Epithelial cell of esophagus (primary cell): ENCODE measurements around the gene ZMAT3.
"Not testable (repeated sequence)": the region's sequence is repeated elsewhere in the genome, so short reads cannot be mapped to it uniquely, and the experiment has no call there.

ENCODE experiments used
- DNase-seq: peaks from one replicate; pipeline ENCODE4 v3.0.0; 2010; ENCODE audit warnings: low read depth
- H3K4me3 ChIP-seq: 2 replicates; pipeline ENCODE4 v1.5.1; 2011; ENCODE audit warnings: mild to moderate bottlenecking, low read length, control low read depth
- CTCF ChIP-seq: IDR thresholded peaks from 2 replicates; pipeline ENCODE4 v1.5.1; 2011; ENCODE audit warnings: low read depth, mild to moderate bottlenecking, low read length, control low read depth, inconsistent platforms; ENCODE audit not compliant: insufficient read depth; ENCODE audit errors: missing control alignments

ZMAT3 gene

DNA sequence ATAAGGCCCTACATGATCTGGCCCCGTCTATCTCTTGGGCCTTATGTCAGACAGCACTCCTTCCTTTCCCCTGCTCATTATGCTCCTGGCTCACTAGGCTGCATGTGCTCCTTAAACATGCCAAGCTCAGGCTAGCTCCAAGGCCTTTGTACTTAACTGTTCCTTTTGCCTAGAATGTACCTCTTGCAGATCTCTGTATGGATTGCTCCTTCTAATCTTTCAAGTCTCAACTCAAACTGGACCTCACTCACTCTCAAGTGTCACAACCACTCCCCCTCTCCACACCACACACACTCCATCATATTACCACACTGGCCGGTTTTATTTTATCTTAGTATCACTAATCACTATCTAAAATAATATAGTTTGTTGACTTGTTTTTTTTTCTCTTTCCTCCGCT lies 36.4 kb downstream of the ZMAT3 start:
- H3K4me3 ChIP-seq: no peak overlapping the region
- TF ChIP-seq CTCF: no peak
- DNase-seq: no peak

DNA sequence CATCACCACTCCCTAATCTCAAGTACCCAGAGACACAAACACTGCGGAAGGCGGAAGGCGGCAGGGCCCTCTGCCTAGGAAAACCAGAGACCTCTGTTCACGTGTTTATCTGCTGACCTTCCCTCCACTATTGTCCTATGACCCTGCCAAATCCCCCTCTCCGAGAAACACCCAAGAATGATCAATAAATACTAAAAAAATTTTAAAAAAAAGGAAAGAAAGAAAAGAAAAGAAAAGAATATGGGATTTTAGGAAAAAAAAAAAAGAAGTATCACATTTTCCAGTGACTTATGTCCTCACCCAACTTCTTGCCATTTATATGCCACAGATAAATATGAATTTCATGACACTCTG lies 38.3 kb downstream of the ZMAT3 start:
- DNase-seq, H3K4me3 ChIP-seq: not testable (repeated sequence)

DNA sequence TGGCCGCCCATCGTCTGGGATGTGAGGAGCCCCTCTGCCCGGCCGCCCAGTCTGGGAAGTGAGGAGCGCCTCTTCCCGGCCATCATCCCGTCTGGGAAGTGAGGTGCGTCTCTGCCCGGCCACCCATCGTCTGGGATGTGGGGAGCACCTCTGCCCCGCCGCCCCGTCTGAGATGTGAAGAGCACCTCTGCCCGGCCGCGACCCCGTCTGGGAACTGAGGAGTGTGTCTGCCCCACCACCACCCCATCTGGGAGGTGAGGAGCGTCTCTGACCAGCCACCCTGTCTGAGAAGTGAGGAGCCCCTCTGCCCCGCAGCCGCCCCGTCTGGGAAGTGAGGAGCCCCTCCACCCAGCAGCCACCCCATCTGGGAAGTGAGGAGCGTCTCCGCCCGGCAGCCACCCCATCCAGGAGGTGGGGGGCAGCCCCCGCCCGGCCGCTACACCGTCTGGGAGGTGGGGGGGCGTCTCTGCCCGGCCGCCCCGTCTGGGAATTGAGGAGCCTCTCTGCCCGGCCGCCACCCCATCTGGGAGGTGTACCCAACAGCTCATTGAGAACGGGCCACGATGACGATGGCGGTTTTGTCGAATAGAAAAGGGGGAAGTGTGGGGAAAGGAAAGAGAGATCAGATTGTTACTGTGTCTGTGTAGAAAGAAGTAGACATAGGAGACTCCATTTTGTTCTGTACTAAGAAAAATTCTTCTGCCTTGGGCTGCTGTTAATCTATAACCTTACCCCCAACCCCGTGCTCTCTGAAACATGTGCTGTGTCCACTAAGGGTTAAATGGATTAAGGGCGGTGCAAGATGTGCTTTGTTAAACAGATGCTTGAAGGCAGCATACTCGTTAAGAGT lies 38.9 kb downstream of the ZMAT3 start:
- not testable (repeated sequence) for H3K4me3 ChIP-seq, DNase-seq

- no peak overlapping the region for H3K4me3 ChIP-seq
- no peak for DNase-seq
- no peak for TF ChIP-seq CTCF
Measured at GRCh38 chr3:179029096-179029495, 42.5 kb downstream of the ZMAT3 start.

- no peak for TF ChIP-seq CTCF
- H3K4me3 ChIP-seq: no peak overlapping the region
- no peak for DNase-seq
Measured at GRCh38 chr3:179028408-179028807, 43.2 kb downstream of the ZMAT3 start.

DNA sequence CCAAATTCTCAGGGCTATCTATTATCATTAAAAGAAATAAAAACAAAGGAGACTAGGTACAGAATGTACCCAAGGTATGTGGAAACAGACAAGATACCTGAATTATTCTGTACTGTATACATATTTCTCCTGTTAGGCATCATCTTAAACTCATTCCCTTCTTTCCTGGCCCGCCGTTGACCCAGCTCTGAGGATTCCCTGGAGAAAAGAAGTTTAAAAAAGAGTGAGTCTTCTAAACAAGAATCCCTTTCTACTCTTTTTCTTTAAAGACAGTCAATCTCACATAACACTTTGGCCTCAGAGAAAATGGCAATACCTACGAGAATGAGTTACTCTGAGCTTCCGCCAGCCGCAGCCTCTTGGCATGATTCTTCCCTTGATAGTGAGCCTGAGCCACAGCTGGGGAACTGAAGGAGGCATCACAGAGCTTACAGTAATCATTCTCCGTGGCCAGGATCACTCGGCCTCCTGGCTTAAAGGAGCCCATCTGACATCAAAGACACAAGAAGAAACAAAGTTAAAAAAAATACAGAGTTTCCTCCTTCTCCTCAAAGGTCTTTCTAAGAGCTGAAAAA lies 44.2 kb downstream of the ZMAT3 start:
- no peak for DNase-seq
- TF ChIP-seq CTCF: no peak
- no peak overlapping the region for H3K4me3 ChIP-seq

DNA sequence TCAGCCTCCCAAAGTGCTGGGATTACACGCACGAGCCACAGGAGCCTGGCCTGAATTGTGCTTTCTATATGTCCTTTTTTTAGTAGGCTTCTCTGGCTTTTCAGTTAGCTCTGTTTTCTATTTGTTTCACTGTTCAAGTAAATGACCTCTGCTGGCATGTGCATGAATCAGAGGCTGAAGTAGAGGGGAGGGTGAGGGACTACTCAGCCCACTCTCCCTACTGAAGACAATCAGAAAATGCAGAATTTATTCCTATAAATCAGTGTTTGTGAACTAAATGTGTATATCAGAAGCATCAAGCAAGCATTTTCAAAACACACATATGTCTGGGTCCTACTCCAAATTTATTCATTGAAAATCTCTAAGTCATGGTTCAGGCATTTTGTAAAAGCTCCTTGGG lies 45.0 kb downstream of the ZMAT3 start:
- TF ChIP-seq CTCF: no peak
- no peak for DNase-seq
- no peak overlapping the region for H3K4me3 ChIP-seq

DNA sequence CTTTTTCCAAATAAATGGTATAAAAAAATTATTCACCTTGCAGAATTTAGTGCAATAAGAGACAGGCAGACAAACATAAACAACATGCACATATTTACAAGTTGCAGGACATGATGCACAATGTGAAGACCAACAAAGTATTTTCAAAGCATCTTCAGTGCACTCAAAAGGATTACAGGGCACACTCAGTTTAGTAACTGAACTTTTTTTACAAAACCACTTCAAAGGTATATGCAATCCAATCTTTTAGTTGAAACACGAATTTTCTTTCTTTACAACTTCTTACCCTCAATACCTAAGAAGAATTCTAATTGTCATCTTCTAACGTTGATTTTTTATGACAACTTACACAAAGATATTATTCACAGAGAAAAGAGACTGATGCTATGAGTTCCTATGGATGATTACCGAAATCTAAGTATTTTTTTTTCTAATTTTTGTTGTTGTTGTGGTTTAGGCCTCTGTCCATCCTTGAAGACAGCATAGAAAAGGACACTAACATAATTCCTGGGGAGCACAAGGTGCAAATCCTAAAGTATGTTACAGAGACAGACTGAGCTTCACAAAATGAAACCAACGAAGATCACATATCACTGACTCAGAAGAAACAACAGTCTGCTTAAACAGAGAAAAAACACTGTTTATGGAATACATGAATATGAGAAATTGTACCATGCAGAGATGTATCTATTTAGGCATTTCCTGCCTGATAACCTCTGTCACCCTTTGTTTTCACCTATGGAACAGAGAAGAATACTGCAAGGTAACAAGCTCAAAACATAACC lies 50.3 kb downstream of the ZMAT3 start:
- TF ChIP-seq CTCF: no peak
- H3K4me3 ChIP-seq: no peak overlapping the region

More for the DNA sequence above, 50.3 kb downstream of the ZMAT3 start:
- DNase-seq: no peak
